ENCODE results near the gene MARCHF2.

MARCHF2 gene

GRCh38 chr19:8477889-8478288 is 64.8 kb downstream of the MARCHF2 start:
- no peak for ATAC-seq
- TF ChIP-seq PPARA (CRISPR knock-in tag; IDR thresholded peaks at IDR 0.05; ENCODE audit: borderline replicate concordance), result no peak
- no peak for TF ChIP-seq POU6F1 (CRISPR knock-in tag; IDR thresholded peaks at IDR 0.05; ENCODE audit: borderline replicate concordance, low read depth)
- no peak for TF ChIP-seq CREB5 (CRISPR knock-in tag; IDR thresholded peaks at IDR 0.05; ENCODE audit: low read depth)
- TF ChIP-seq ESRRG (CRISPR knock-in tag; IDR thresholded peaks at IDR 0.05), result no peak
- TF ChIP-seq TCF4 (CRISPR knock-in tag; IDR thresholded peaks at IDR 0.05; ENCODE audit: borderline replicate concordance), result no peak
- no peak for TF ChIP-seq ZFP3 (CRISPR knock-in tag; IDR thresholded peaks at IDR 0.05)
- TF ChIP-seq RARB (CRISPR knock-in tag; IDR thresholded peaks at IDR 0.05), result no peak
- TF ChIP-seq PATZ1 (CRISPR knock-in tag; IDR thresholded peaks at IDR 0.05; ENCODE audit: borderline replicate concordance), result no peak
- no peak for TF ChIP-seq ARNTL (CRISPR knock-in tag; IDR thresholded peaks at IDR 0.05; ENCODE audit: borderline replicate concordance, low read depth)
- TF ChIP-seq ZNF8 (CRISPR knock-in tag; IDR thresholded peaks at IDR 0.05), result no peak
- no peak for TF ChIP-seq SNAI2 (CRISPR knock-in tag; IDR thresholded peaks at IDR 0.05)
- no peak for TF ChIP-seq ZNF565 (CRISPR knock-in tag; conservative IDR thresholded peaks at IDR 0.05; ENCODE audit: low read depth)
- TF ChIP-seq TSHZ2 (CRISPR knock-in tag; IDR thresholded peaks at IDR 0.05), result no peak
- TF ChIP-seq ZC3H10 (CRISPR knock-in tag; IDR thresholded peaks at IDR 0.05), result no peak
- TF ChIP-seq BACH2 (CRISPR knock-in tag; IDR thresholded peaks at IDR 0.05; ENCODE audit: borderline replicate concordance), result no peak
- TF ChIP-seq ZFP30 (CRISPR knock-in tag; IDR thresholded peaks at IDR 0.05), result no peak
- TF ChIP-seq CSDC2 (CRISPR knock-in tag; IDR thresholded peaks at IDR 0.05), result no peak

GRCh38 chr19:8478598-8478997 is 65.5 kb downstream of the MARCHF2 start:
- ATAC-seq, result no peak
- no peak for TF ChIP-seq ARNTL (CRISPR knock-in tag; IDR thresholded peaks at IDR 0.05; ENCODE audit: borderline replicate concordance, low read depth)
- no peak for TF ChIP-seq SNAI2 (CRISPR knock-in tag; IDR thresholded peaks at IDR 0.05)
- no peak for TF ChIP-seq RARB (CRISPR knock-in tag; IDR thresholded peaks at IDR 0.05)
- TF ChIP-seq PPARA (CRISPR knock-in tag; IDR thresholded peaks at IDR 0.05; ENCODE audit: borderline replicate concordance), result no peak
- TF ChIP-seq CREB5 (CRISPR knock-in tag; IDR thresholded peaks at IDR 0.05; ENCODE audit: low read depth), result no peak
- TF ChIP-seq TSHZ2 (CRISPR knock-in tag; IDR thresholded peaks at IDR 0.05), result no peak
- TF ChIP-seq TOX (CRISPR knock-in tag; IDR thresholded peaks at IDR 0.05; ENCODE audit: borderline replicate concordance), result no peak
- TF ChIP-seq ESRRG (CRISPR knock-in tag; IDR thresholded peaks at IDR 0.05), result no peak
- no peak for TF ChIP-seq ZNF70 (CRISPR knock-in tag; IDR thresholded peaks at IDR 0.05)
- no peak for TF ChIP-seq ZFP3 (CRISPR knock-in tag; IDR thresholded peaks at IDR 0.05)
- no peak for TF ChIP-seq TCF4 (CRISPR knock-in tag; IDR thresholded peaks at IDR 0.05; ENCODE audit: borderline replicate concordance)
- TF ChIP-seq GLIS3 (CRISPR knock-in tag; IDR thresholded peaks at IDR 0.05), result no peak
- TF ChIP-seq POU6F1 (CRISPR knock-in tag; IDR thresholded peaks at IDR 0.05; ENCODE audit: borderline replicate concordance, low read depth), result no peak
- no peak for TF ChIP-seq ZFP30 (CRISPR knock-in tag; IDR thresholded peaks at IDR 0.05)
- TF ChIP-seq CSDC2 (CRISPR knock-in tag; IDR thresholded peaks at IDR 0.05), result no peak
